Astrocyte of the cerebellum (primary cell): ENCODE results near the gene KDM5D.

Experiments used
- DNase-seq: peaks from one replicate; pipeline ENCODE4 v3.0.0-alpha.2; 2011; ENCODE audit warnings: low read depth
- H3K4me3 ChIP-seq: 2 replicates; pipeline ENCODE4 v1.5.1; 2011; ENCODE audit warnings: mild to moderate bottlenecking, low read depth, low read length, moderate library complexity
- CTCF ChIP-seq: IDR thresholded peaks from 2 replicates; pipeline ENCODE4 v1.5.1; 2012; ENCODE audit warnings: low read length, low read depth, moderate library complexity, mild to moderate bottlenecking; ENCODE audit errors: missing control alignments
- in situ Hi-C: cut with HindIII; loops from 2 replicates; pipeline ENCODE4 v1.10.0; 2017; ENCODE audit warnings: low sequenced_read_pairs

The KDM5D gene

GRCh38 chrY:19717146-19717545, 27.4 kb downstream of the KDM5D start:
- TF ChIP-seq CTCF, result no peak
- H3K4me3 ChIP-seq, result no peak overlapping the region
- in situ Hi-C loops, result no loop called here
- DNase-seq, result no peak

DNA sequence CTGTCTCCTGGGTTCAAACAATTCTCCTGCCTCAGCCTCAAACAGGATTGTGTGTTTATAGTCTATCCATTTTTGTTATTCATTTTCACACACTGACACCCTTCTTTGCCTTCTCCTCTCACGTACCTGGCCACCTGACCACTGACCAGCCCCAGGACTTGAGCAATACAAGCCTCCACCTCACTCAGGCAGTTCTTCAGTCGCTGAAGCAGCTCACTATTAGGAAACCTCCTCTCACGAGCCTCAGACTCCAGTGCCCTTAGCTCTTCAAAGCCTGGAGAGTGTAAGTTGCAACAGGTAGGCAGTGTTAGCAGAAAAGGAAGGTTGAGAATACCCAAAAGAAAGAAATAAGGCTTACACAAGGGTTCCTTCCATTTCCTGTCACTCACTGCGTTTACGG, 29.3 kb downstream of the KDM5D start:
- no peak overlapping the region for H3K4me3 ChIP-seq
- DNase-seq, result no peak
- no peak for TF ChIP-seq CTCF
- in situ Hi-C loops, result no loop called here

- in situ Hi-C loops, result no loop called here
- DNase-seq, result no peak
- TF ChIP-seq CTCF, result no peak
- no peak overlapping the region for H3K4me3 ChIP-seq
These were observed 31.1 kb downstream of the KDM5D start for GRCh38 chrY:19713430-19713829.

DNA sequence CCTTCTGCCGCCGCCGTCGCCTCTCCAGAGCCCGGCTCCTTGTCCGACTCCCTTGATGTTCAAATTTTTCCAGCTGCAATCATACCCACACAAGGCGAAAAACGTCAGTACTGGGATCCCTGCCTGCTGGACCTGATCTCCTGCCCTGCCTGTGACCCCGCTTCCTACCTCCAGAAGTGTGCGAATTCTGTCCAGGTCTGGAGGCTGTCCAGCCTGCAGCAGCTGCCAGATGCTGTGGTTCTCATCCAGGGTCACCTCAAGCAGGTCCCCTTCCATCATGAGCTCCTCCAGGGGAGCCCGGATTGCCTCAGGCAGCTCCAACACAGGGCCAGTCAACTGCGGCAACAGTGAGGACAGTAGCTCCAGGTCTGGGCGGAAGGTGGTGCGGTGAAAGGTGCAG, 38.3 kb downstream of the KDM5D start:
- in situ Hi-C loops, result no loop called here
- TF ChIP-seq CTCF, result no peak
- H3K4me3 ChIP-seq, result no peak overlapping the region
- DNase-seq, result no peak

DNA sequence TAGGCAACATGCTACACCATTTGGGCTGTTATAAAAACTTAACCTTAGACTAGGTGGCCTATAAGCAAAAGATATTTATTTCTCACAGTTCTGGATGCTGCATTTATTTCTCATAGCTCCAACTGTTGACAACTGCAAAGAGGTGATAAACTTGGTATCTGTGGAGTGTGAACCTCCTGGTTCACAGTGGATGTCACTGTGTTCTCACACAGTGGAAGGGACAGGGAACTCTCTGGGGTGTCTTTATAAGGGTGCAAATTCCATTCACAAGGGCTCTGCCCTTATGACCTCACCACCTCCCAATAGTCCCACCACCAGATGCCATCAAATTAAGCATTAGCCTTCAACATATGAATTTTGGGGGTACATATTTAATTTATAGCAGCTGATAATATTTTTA, 46.0 kb downstream of the KDM5D start:
- TF ChIP-seq CTCF, result no peak
- no peak overlapping the region for H3K4me3 ChIP-seq
- in situ Hi-C loops, result no loop called here
- no peak for DNase-seq

DNA sequence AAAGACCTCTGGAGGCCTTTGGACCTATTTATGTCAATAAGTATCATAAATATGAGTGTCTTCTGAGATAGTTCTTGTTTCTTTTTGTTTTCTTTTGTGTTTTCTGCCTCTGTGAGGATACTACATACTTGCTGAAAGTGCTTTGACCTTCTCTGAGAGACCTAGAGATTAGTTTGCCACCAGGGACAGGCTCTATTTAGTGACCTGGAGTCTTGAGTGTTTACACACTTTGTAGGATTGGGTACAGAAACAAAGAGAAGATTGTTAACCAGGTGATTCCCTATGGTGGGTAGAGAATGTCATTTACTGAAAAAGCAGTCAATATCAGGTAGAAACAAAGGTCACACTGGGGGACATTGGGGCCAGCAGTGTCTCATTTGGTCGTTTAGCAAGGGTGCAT, 63.7 kb downstream of the KDM5D start:
- DNase-seq, result no peak
- in situ Hi-C loops, result no loop called here
- TF ChIP-seq CTCF, result no peak
- no peak overlapping the region for H3K4me3 ChIP-seq
